Activated T-helper 1 cell treated with anti-CD3 and anti-CD28 coated beads, Interleukin-12 subunit alpha, Interleukin-12 subunit beta, Interleukin-2, Interleukin-4 antibody, amounts not matched to agents 30 ng/mL and 10 ng/mL and 1 ng/mL, durations not matched to agents 14 hours and 24 hours and 36 hours (primary cell): ENCODE data around the gene SUFU. TPM values are rescaled to one million over a fixed set of nuclear protein-coding genes. Genes with fewer than 3 reads are reported as not detected.

ENCODE experiments used
- DNase-seq: peaks from one replicate; pipeline ENCODE4 v3.0.0; 2021; ENCODE audit warnings: low spot score
- H3K27ac Mint-ChIP-seq: one replicate; pipeline ENCODE4 v1.8.0; 2021; ENCODE audit warnings: mild to moderate bottlenecking, mixed read lengths
- H3K27me3 Mint-ChIP-seq: one replicate; pipeline ENCODE4 v1.8.0; 2022; ENCODE audit warnings: mild to moderate bottlenecking, moderate library complexity, mixed read lengths; ENCODE audit not compliant: insufficient read depth
- H3K36me3 Mint-ChIP-seq: one replicate; pipeline ENCODE4 v1.8.0; 2021; ENCODE audit warnings: low read depth, mixed read lengths
- H3K4me1 Mint-ChIP-seq: one replicate; pipeline ENCODE4 v1.8.0; 2021; ENCODE audit warnings: low read depth, mixed read lengths
- H3K4me3 Mint-ChIP-seq: one replicate; pipeline ENCODE4 v1.8.0; 2021; ENCODE audit warnings: mild to moderate bottlenecking, moderate library complexity, mixed read lengths
- H3K9me3 Mint-ChIP-seq: one replicate; pipeline ENCODE4 v1.8.0; 2021; ENCODE audit warnings: mixed read lengths
- intact Hi-C: fragments of 100-400 bp; cut with micrococcal nuclease; formaldehyde crosslinking; loops from one replicate; pipeline ENCODE4 v1.15.1; 2024
- total RNA-seq: library from RNA; stranded (reverse); gene quantifications from 2 replicates; pipeline ENCODE4 v1.2.3, GENCODE V29; 2022

Gene SUFU
- total RNA-seq, 1 donor from 2014 or later, result 11.6 TPM

DNA sequence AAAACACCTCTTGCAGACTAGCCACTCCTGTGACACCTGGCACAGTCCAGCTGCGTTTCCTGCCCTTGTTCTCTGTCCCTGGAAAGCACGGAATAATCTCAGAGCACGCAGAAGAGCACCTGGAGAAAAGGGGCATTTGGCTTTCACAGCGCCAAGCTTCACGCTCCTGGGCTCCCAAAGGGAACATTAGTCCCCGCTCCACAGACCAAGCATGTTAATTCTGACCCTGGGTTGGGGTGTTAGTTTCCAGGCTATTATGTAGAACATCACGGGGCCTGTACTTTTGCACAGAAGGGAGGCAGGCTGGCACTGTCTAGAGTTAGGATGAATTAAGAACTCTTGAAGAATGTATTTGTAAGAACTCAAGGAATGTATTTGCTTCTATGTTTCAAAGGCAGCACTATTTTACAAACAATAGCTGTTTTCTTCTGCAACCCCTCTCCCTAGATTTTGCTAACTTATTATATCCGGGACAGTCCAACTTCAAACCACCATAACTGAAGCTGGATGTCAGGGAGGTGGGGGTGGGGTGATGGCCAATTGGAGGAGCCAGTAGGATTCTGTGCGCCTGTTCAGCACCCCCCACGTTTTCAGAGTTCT is 78.3 kb downstream of the SUFU start:
- intact Hi-C loops, result no loop called here
- H3K4me1 Mint-ChIP-seq, result peaks cover 19% of the 10 kb centered on the region
- no peak overlapping the region for H3K27ac Mint-ChIP-seq
- no peaks in the 10 kb centered on the region for H3K27me3 Mint-ChIP-seq
- H3K4me3 Mint-ChIP-seq, result no peak overlapping the region
- no peaks in the 10 kb centered on the region for H3K9me3 Mint-ChIP-seq
- H3K36me3 Mint-ChIP-seq, result no peaks in the 10 kb centered on the region
- DNase-seq, result no peak

DNA sequence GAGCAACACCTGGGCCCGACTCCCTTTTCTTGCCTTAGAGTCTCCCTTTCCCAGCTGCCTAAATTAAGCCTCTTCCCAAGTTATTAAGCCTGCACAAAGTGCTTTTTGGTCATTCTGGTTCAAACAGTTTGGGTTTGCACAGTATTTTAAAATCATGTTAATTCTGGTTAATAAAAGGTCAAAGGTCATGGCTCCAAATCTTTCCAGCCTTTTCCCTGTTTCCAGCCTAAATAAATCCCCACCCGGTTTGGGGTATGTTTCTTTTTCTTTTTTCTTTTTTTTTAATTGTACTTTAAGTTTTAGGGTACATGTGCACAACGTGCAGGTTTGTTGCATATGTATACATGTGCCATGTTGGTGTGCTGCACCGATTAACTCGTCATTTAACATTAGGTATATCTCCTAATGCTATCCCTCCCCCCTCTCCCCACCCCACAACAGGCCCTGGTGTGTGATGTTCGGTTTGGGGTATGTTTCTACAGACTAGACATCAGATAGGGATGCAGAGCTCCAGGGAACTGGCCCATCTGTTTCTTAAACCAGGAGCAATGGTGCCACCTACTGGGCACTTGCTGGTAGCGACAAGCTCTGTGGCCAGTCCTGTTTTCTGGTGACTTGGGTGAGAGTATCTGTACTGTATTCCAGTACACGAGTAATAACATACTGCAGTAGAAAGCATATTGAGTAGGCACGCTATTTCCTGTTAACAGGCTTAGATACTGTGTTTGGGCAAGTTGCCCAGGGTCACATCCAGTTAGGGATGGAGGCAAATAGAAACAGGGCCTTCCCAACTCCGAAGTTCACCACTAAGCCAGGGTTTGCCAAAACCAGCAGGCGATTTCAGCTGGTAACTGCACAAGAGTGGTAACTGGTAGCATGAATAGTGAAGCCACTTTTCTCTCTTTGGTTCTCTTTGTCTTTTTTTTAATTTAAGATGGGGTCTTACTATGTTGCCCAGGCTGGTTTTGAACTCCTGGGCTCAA is 80.0 kb downstream of the SUFU start:
- Mint-ChIP-seq H3K27ac (no peak overlapping the region), H3K27me3 (peaks cover 2% of the 10 kb centered on the region), H3K36me3 (no peaks in the 10 kb centered on the region), H3K4me3 (no peak overlapping the region), H3K4me1 (peaks cover 16% of the 10 kb centered on the region), H3K9me3 (no peaks in the 10 kb centered on the region)
- intact Hi-C loops, result loop anchor here (1.0 kb wide), 4 partner anchors 80 to 414 kb away; partner anchors contain the start of gene SUFU
- DNase-seq, result peak; percentile 73

DNA sequence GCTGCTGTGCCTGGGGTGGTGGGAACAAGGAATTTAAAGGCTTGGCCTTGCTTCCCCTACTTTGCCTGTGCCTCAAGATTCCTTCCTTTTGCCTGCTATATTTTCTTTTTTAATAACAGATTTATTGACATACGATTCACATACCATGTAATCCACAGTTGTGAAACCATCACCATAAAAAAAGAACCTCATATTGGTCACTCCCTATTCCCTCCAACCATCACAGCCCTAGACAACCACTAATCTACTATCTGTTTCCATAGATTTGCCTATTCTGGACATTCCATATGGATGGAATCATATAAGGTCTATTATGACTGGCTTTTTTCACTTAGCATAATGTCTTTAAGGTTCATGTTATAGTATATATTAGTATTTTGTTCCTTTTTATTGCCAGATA is 81.3 kb downstream of the SUFU start:
- Mint-ChIP-seq H3K36me3 (no peaks in the 10 kb centered on the region), H3K27me3 (peaks cover 2% of the 10 kb centered on the region), H3K9me3 (no peaks in the 10 kb centered on the region), H3K27ac (no peak overlapping the region), H3K4me3 (no peak overlapping the region), H3K4me1 (peaks cover 8% of the 10 kb centered on the region)
- no peak for DNase-seq
- intact Hi-C loops, result no loop called here

DNA sequence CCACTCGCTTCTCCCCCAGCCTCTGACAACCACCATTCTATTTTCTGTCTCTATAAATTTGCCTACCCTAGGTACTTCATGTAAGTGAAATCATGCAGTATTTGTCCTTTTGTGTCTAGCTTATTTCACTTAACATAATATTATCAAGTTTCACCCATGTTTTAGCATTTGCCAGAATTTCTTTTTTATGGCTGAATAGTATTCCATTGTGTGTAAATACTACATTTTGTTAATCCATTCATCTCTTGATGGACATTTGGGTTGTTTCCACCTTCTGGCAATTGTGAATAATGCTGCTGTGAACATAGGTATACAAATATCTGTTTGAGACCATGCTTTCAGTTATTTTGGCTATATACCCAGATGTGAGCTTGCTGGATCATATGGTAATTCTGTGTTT is 83.1 kb downstream of the SUFU start:
- no peaks in the 10 kb centered on the region for H3K9me3 Mint-ChIP-seq
- no peak for DNase-seq
- no peak overlapping the region for H3K4me3 Mint-ChIP-seq
- peaks cover 2% of the 10 kb centered on the region for H3K27me3 Mint-ChIP-seq
- H3K36me3 Mint-ChIP-seq, result no peaks in the 10 kb centered on the region
- no peaks in the 10 kb centered on the region for H3K4me1 Mint-ChIP-seq
- H3K27ac Mint-ChIP-seq, result no peak overlapping the region
- intact Hi-C loops, result no loop called here

DNA sequence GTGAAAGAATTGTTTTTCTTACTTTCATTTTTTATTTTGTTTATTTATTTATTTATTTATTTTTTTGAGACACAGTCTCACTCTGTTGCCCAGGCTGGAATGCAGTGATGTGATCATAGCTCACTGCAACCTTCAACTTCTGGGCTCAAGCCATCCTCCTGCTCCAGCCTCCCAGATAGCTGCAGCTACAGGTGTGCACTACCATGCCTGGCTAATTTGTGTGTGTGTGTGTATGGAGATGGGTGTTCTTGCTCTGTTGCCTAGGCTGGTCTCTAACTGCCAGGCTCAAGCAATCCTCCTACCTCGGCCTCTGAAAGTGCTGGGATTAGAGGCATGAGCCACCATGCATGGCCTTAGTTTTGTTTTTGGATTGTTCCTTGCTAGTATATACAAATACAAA is 85.1 kb downstream of the SUFU start:
- Mint-ChIP-seq H3K27ac (no peak overlapping the region), H3K9me3 (no peaks in the 10 kb centered on the region), H3K27me3 (peaks cover 2% of the 10 kb centered on the region), H3K36me3 (no peaks in the 10 kb centered on the region), H3K4me3 (no peak overlapping the region), H3K4me1 (no peaks in the 10 kb centered on the region)
- intact Hi-C loops, result no loop called here
- no peak for DNase-seq

DNA sequence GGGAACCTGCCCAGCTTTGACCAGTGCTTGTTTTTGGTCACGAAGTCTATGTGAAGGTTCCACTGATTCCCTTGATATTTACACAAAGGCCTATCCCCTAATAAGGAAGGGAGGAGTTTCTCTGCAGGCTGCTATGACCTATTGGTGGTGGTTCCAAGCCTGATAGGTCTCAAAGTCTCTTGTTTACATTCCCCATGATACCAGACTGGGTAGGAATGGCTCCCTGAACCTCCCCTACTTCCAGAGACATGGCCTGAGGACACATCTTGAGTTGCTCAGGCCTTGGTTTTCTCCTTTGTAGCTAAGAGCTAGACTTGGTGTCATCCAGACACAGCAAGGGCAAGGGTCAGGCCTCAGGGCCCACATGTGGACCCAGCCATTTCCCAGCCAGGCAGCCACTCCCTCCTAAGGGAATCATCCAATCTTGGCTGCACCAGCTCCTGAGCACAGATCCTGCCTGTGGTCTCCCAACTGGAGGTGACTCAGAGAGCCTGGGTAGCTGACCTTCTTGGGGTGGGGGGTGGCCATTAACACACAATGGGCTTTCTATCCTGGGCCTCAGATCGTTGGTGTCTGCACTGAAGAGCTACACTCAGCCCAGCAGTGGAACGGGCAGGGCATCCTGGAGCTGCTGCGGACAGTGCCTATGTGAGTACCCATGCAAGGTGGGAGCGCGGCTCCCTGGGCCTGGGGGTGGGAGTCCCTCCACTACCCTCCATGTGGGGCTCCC is 89.5 kb downstream of the SUFU start:
- Mint-ChIP-seq H3K4me1 (no peaks in the 10 kb centered on the region), H3K27me3 (no peaks in the 10 kb centered on the region), H3K4me3 (no peak overlapping the region), H3K36me3 (peaks cover 2% of the 10 kb centered on the region), H3K9me3 (no peaks in the 10 kb centered on the region), H3K27ac (no peak overlapping the region)
- no peak for DNase-seq
- intact Hi-C loops, result no loop called here

DNA sequence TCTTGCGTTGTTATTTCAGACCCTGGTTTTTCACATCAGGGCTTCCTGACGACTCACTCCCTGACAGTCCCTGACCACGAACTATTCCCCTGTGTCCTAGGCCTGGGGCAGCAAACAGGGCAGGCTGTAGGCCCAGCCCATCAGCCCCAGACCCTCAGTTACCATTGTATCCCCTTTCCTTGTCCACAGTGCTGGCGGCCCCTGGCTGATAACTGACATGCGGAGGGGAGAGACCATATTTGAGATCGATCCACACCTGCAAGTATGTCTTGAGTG is 90.0 kb downstream of the SUFU start:
- Mint-ChIP-seq H3K4me1 (no peaks in the 10 kb centered on the region), H3K4me3 (no peak overlapping the region), H3K36me3 (peaks cover 7% of the 10 kb centered on the region), H3K27ac (no peak overlapping the region), H3K27me3 (no peaks in the 10 kb centered on the region), H3K9me3 (no peaks in the 10 kb centered on the region)
- no peak for DNase-seq
- intact Hi-C loops, result no loop called here

DNA sequence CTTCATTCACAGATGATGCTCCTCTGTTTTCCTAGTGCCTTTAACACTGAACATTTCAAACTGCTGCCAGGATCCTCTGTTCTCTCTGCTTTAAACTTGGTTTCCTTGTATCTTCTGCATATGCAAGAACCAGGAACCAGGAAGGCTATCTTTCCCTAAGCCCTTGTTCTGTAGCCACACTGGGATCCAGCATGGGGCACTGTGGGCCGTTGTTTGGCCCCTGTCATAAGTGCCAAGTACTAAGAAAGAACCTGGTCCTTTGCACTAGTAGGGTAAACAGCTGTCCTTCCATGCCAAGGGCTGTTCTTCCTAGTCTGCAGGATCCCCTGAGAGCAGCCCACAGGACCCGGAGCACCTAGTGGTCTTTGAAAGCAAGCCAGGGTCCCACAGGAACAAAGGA is 91.5 kb downstream of the SUFU start:
- no peaks in the 10 kb centered on the region for H3K9me3 Mint-ChIP-seq
- H3K36me3 Mint-ChIP-seq, result peaks cover 11% of the 10 kb centered on the region
- intact Hi-C loops, result no loop called here
- DNase-seq, result no peak
- H3K27me3 Mint-ChIP-seq, result no peaks in the 10 kb centered on the region
- no peaks in the 10 kb centered on the region for H3K4me1 Mint-ChIP-seq
- H3K4me3 Mint-ChIP-seq, result no peak overlapping the region
- H3K27ac Mint-ChIP-seq, result peak overlapping the region; percentile 11

DNA sequence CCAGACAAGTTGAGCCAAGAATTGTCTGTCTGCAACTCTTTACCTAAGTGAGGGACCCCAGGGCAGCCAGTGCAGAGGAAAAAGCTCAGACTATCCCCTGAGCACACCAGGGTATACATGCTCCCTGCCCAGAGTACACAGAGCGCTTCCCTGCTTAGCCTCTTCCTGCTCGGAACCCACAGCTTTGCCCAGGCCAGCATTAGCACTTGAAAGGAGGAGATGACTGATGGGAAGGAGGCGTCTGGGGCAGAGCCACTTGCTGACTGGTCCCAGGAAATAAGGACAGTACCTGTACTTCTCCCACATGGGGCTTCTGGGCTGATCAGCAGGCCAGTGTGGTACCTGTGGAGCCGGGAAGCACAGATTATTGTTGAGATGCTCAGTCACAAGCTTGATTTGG is 92.1 kb downstream of the SUFU start:
- Mint-ChIP-seq H3K4me3 (no peak overlapping the region), H3K9me3 (no peaks in the 10 kb centered on the region), H3K4me1 (no peaks in the 10 kb centered on the region), H3K27ac (no peak overlapping the region), H3K36me3 (peaks cover 11% of the 10 kb centered on the region), H3K27me3 (no peaks in the 10 kb centered on the region)
- DNase-seq, result no peak
- intact Hi-C loops, result loop anchor here (1.0 kb wide), 2 partner anchors 93 to 427 kb away; partner anchors contain the start of gene SUFU

DNA sequence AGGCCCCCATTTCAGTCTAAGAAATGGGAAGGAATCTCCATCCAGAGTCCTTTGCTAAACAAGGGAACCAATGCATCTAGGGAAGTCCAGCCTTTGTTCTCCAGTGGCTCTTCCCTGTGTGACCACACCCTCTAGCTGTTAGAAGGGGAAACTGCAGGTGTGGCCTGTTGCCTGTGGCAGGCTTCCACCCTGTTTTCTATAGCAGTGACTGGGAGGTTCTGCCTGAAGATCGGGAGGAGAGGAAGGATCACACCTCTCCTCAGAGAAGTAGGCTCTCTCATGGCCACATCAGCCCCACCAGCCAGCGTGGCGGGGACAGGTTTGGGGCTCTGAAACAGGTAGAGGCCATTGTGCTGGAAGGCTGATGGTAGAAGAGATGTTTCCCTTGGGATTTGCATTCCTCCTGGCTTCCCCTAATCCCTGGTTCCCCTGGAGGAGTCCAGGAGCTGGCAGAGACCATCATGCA is 92.8 kb downstream of the SUFU start:
- no peak for DNase-seq
- intact Hi-C loops, result loop anchor here (1.0 kb wide), 2 partner anchors 93 to 427 kb away; partner anchors contain the start of gene SUFU
- no peaks in the 10 kb centered on the region for H3K4me1 Mint-ChIP-seq
- H3K9me3 Mint-ChIP-seq, result no peaks in the 10 kb centered on the region
- H3K27ac Mint-ChIP-seq, result no peak overlapping the region
- no peak overlapping the region for H3K4me3 Mint-ChIP-seq
- H3K36me3 Mint-ChIP-seq, result peaks cover 13% of the 10 kb centered on the region
- no peaks in the 10 kb centered on the region for H3K27me3 Mint-ChIP-seq

DNA sequence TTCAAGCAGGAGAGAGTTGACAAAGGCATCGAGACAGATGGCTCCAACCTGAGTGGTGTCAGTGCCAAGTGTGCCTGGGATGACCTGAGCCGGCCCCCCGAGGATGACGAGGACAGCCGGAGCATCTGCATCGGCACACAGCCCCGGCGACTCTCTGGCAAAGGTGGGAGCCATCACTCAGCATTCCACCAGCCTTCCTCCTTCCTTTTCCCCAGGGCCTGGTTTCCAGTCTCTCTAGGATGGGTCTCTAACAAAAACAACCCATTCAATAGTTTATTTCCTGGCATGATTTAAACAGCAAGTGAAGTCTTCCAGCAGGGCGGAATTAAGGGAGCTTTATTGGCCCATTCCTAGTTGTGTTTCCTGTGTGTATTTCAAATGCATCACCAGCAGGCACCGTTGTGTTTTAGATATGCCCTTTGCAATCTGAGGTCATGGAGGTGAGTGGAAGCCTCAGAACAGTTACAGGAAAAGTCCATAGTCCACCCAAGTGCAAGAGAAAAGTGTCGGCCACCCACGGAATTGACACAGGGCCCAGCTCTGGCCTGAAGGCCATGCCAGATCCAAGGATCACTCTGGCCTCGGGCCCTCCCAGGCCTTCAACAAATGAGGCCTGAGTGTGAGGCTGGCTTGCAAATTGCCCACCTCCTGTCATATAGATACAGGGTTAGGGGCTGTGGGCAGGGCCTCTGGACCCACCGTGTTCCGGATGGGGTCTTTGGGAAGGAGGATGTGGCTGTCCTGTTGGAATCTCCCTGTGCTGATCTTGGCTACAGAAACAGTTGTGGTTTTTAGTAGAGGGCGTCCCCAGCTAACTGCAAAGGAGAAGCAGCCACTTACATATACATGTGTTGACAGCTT is 93.6 kb downstream of the SUFU start:
- Mint-ChIP-seq H3K27me3 (no peaks in the 10 kb centered on the region), H3K9me3 (no peaks in the 10 kb centered on the region), H3K4me3 (no peak overlapping the region), H3K36me3 (peaks cover 13% of the 10 kb centered on the region), H3K27ac (no peak overlapping the region), H3K4me1 (no peaks in the 10 kb centered on the region)
- intact Hi-C loops, result no loop called here
- no peak for DNase-seq

DNA sequence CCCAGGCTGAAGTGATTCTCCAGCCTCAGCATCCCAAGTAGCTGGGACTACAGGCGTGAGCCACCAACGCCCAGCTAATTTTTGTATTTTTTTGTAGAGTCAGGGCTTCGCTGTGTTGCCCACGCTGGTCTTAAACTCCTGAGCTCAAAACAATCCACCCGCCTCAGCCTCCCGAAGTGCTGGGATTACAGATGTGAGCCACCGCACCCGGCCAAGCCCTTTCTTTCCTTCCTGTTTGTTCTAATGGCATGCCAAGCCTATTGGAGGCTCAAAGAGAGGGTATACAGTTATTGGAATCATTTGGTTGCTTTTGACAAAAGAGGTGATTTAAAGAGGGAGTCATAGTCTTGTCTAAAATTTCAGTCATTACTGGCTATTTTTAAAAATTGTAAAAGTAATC is 94.5 kb downstream of the SUFU start:
- Mint-ChIP-seq H3K9me3 (no peaks in the 10 kb centered on the region), H3K36me3 (peaks cover 13% of the 10 kb centered on the region), H3K27ac (no peak overlapping the region), H3K27me3 (no peaks in the 10 kb centered on the region), H3K4me1 (no peaks in the 10 kb centered on the region), H3K4me3 (no peak overlapping the region)
- intact Hi-C loops, result no loop called here
- DNase-seq, result no peak
